GM12892 (cell line): Measurements from ENCODE around the gene CELF2.

Experiments used
- POLR2A ChIP-seq: IDR thresholded peaks from 2 replicates; pipeline ENCODE4 v1.6.1; 2011; ENCODE audit warnings: low read depth, low read length, control low read depth
- POLR2AphosphoS5 ChIP-seq: IDR thresholded peaks from 2 replicates; pipeline ENCODE4 v1.6.1; 2011; ENCODE audit warnings: low read depth, low read length, control low read depth
- TAF1 ChIP-seq: IDR thresholded peaks from 2 replicates; pipeline ENCODE4 v1.6.1; 2011; ENCODE audit warnings: low read depth, mild to moderate bottlenecking, control low read depth, low read length, borderline replicate concordance

- TF ChIP-seq POLR2AphosphoS5 (no peak), POLR2A (no peak), TAF1 (no peak)
Observed at GRCh38 chr10:11339013-11339412, 321.3 kb downstream of the CELF2 start.
